CD4-positive, alpha-beta T cell treated with Interleukin-15 for 4 hours (primary cell): Measurements from ENCODE around the gene SYTL2.

Experiments
- DNase-seq: peaks from one replicate; pipeline ENCODE4 v3.0.0-alpha.2; 2020; ENCODE audit warnings: low spot score

The SYTL2 gene

GRCh38 chr11:85732965-85733364, 78.0 kb downstream of the SYTL2 start:
- no peak for DNase-seq

GRCh38 chr11:85726381-85726780, 84.6 kb downstream of the SYTL2 start:
- DNase-seq, result no peak

GRCh38 chr11:85725510-85726258, 85.3 kb downstream of the SYTL2 start:
- no peak for DNase-seq

GRCh38 chr11:85724748-85725465, 86.0 kb downstream of the SYTL2 start:
- DNase-seq, result no peak

DNA sequence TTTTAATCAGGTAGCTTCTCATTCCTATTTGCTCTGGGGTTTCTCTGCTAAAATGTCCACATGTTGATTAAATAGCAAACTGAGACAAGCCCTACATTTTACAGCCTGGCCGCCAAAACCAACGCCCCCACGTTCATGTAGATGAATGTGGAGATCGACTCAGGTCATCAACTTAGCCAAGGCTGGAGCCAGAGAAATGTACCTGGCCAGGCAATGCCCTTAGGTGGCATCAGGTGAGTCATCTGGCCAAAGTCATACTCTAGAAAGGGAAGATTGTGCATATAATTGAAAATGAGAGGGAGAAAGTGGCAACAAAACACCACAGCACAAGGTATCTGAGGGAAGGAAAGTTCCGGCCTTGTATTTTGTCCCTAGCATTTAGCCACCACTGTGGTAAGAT, 87.9 kb downstream of the SYTL2 start:
- DNase-seq, result no peak

- DNase-seq, result no peak
Observed at GRCh38 chr11:85721191-85721590, 89.8 kb downstream of the SYTL2 start.

GRCh38 chr11:85718991-85719807, 91.7 kb downstream of the SYTL2 start:
- no peak for DNase-seq

DNA sequence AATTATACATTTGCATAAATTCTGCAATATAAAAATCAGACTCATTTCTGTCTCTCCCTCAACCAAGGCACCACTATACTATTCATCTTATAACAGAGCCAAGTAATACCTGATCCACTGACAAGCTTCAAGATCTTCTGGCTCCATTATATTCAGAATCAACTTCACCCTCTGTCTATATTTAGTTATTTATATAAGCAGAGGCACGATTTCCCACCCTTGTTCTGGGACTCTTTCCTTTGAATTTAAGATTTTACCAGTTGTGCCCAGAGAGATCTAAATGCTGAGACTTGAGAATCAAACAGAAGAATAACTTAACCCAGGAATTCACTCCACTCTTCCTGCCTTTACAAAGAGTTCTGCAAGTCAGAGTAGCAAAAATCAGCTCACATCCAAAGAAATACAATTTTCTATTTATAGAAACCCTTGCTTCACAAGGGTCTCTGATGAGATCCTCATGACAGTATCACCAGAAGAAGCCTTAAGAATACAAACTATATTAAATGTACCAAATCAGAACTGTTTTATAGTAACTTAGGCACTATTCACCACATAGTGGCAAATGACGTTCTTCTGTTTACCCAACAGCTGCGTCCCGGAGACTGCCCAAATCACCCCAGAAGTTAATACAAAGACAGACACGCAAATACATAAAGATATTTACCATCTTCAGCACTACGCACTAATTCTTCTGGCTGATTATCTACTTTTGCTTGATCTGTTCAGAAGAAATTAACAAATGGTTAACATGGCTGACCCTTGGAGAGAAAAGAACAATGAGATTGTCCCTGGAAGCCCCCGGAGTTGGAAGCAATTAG, 92.6 kb downstream of the SYTL2 start:
- no peak for DNase-seq

- no peak for DNase-seq
Observed at GRCh38 chr11:85717429-85717828, 93.5 kb downstream of the SYTL2 start.

GRCh38 chr11:85712953-85713352, 98.0 kb downstream of the SYTL2 start:
- DNase-seq, result no peak

DNA sequence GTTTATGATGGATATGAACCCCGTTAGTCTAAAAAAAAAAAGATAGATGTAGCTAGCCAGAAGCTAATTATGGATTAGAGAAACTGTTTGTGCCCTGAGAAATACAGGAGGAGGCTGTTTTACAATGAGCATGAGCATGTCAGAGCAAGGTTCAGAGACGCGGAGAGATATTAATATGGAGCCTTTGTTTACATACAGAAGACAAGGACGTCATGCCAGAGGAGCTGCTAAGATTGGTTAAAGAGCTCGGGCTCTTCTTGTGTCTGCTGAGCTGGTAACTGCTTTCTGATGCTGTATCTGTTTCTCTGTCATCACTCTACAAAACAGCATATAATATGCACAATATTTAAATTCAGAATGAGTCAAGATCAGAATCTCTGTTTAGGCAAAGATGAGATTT, 100.0 kb downstream of the SYTL2 start:
- no peak for DNase-seq

GRCh38 chr11:85709941-85710702, 100.8 kb downstream of the SYTL2 start:
- DNase-seq, result no peak

DNA sequence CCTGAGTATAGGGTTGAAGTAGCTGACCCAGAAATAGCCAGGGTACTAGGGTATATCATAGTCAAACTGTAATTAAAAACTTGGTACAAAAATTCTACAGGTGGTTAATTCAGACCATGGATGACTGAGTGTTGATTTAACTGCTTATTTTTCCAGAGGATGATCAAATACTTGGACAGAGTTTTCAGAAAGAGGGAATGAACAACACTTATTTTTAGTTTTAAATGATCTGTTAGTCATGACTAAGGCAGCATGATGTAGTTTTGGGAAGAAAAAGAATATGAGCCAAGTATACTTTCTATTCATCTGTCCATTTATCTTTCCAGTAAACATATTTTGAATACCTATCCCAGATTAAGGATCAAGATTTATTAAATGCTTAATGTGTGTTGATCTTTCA, 105.1 kb downstream of the SYTL2 start:
- DNase-seq, result no peak

GRCh38 chr11:85704967-85705366, 106.0 kb downstream of the SYTL2 start:
- no peak for DNase-seq

- DNase-seq, result peak; percentile 9
Observed at GRCh38 chr11:85699957-85700741, 110.8 kb downstream of the SYTL2 start.

DNA sequence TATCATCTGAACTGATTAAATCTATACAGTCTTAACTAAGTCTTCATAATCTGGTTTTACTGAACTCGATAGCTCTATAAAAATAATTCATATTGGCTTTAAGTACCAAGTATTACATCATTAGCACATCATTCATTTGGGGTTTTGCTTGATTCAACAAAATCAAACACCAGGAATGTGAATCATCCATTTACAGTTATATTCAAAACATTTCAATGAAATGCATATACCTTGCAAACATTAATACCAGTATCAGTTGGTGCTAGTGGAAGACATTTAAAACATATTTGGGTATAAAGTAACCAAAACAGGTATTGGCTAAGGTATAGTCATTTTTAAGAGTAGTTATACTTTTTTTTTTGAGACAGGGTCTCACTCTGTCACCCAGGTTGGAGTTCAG, 112.7 kb downstream of the SYTL2 start:
- no peak for DNase-seq

DNA sequence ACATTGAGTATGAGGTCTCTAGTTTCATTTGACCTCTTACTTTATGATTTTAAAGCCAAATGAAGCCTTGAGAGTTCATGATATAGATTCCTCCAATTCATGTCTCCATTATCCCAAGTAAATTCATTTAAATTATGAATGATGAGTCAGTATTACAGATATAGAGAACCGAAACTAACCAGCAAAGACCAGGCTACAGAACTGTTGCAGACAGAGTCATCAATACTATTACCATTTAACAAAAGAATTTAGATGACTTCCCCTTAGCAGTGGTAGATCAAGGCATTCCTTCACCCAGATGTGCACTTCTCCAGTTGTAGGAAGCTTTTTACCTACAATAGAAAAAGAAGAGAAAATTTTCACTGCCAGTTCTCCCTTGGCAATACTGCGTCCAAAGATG, 113.2 kb downstream of the SYTL2 start:
- no peak for DNase-seq

- no peak for DNase-seq
Observed at GRCh38 chr11:85695546-85695945, 115.4 kb downstream of the SYTL2 start.

- peak; percentile 43 for DNase-seq
Observed at GRCh38 chr11:85694385-85694980, 116.5 kb downstream of the SYTL2 start.
